K562 (cell line): ENCODE data around the gene CLCN4. TPM values are rescaled to one million over a fixed set of nuclear protein-coding genes. Genes with fewer than 3 reads are reported as not detected.

Experiments
- ATAC-seq: fragments of 200-7000 bp; cut with Tn5 transposase; 3 replicates; pipeline ENCODE4 v1.9.1; 2020; ENCODE audit warnings: moderate library complexity
- BruUV-seq: library from RNA; stranded (reverse); fragments of 400-500 nt; replicated peaks from 2 replicates; lab custom pipeline; 2021; lab: Mats Ljungman, UMichigan
- CTCF ChIA-PET: fragments of 300-600 bp; formaldehyde crosslinking; extraction: SDS; loops from one replicate; lab custom pipeline; 2021; ENCODE audit warnings: low intra/inter-chr PET ratio; lab: Yijun Ruan, JAX
- POLR2A ChIA-PET: fragments of 300-600, 350-650 bp; sonication (Branson Sonifier 250); formaldehyde crosslinking; extraction: SDS; loops from one replicate; lab custom pipeline; 2021; ENCODE audit warnings: antibody characterized with exemption, inconsistent platforms; lab: Yijun Ruan, JAX
- DNase-seq, 4 experiments: peaks; one replicate each; pipeline versions ENCODE4 v3.0.0 to v3.0.0-alpha.2; 2011 to 2018; ENCODE audit warnings: low spot score in 3 of 4, mixed read lengths in 3 of 4; ENCODE audit errors: extremely low read depth in 1 of 4
- FAIRE-seq: peaks from 2 replicates; lab custom pipeline; 2011; peaks lifted over from hg19 to GRCh38; lab: Jason Lieb, UNC
- H2AFZ ChIP-seq: 2 replicates; pipeline ENCODE4 v1.6.0; 2011; ENCODE audit warnings: low read depth, low read length, control low read depth, inconsistent platforms
- H3K27ac ChIP-seq: fragments of 200-600 bp; 3 replicates; pipeline ENCODE4 v1.8.0; 2011; ENCODE audit warnings: low read depth, mild to moderate bottlenecking, control low read depth, inconsistent platforms, low read length, moderate library complexity, mixed read lengths; ENCODE audit errors: extremely low read depth
- H3K27me3 ChIP-seq, 2 experiments: fragments of 300-600 bp in 1 of 2; 2 replicates in 1 of 2; 3 replicates in 1 of 2; pipeline versions ENCODE4 v1.6.0 to v1.8.0; 2011; ENCODE audit warnings: inconsistent platforms in 2 of 2, low read length in 2 of 2, mild to moderate bottlenecking in 1 of 2, mixed read lengths in 1 of 2, moderate library complexity in 1 of 2; ENCODE audit not compliant: control insufficient read depth in 2 of 2, insufficient read depth in 2 of 2
- H3K36me3 ChIP-seq: fragments of 300-600 bp; 3 replicates; pipeline ENCODE4 v1.8.0; 2011; ENCODE audit warnings: mild to moderate bottlenecking, low read length, inconsistent platforms; ENCODE audit not compliant: control insufficient read depth, insufficient read depth
- H3K4me1 ChIP-seq, 2 experiments: fragments of 200-600 bp in 1 of 2; replicated peaks in 1 of 2; 2 replicates in 1 of 2; 3 replicates in 1 of 2; pipeline versions ENCODE4 v1.5.1 to v1.8.0; 2011; ENCODE audit warnings: inconsistent platforms in 2 of 2, low read length in 2 of 2, mild to moderate bottlenecking in 1 of 2, mixed read lengths in 1 of 2, moderate library complexity in 1 of 2; ENCODE audit not compliant: control insufficient read depth in 2 of 2, insufficient read depth in 2 of 2
- H3K4me2 ChIP-seq: 2 replicates; pipeline ENCODE4 v1.6.1; 2011; ENCODE audit warnings: low read length, control low read depth, inconsistent platforms, mixed read lengths; ENCODE audit not compliant: insufficient read depth
- H3K4me3 ChIP-seq: fragments of 200-600 bp; sonication (generic), shearing (Covaris generic); 2 replicates; pipeline ENCODE4 v1.5.1; 2016; ENCODE audit warnings: control low read depth, inconsistent platforms
- H3K79me2 ChIP-seq: fragments of 200-600 bp; 3 replicates; pipeline ENCODE4 v1.8.0; 2011; ENCODE audit warnings: low read length, inconsistent platforms; ENCODE audit not compliant: control insufficient read depth, insufficient read depth
- H3K9ac ChIP-seq, 2 experiments: 2 replicates each; pipeline versions ENCODE4 v1.6.0 to v1.6.1; 2011; ENCODE audit warnings: low read depth in 2 of 2, low read length in 2 of 2, control low read depth in 1 of 2, inconsistent platforms in 1 of 2, mild to moderate bottlenecking in 1 of 2, mixed read lengths in 1 of 2; ENCODE audit not compliant: insufficient read depth in 1 of 2
- H3K9me1 ChIP-seq: one replicate; pipeline ENCODE4 v1.6.0; 2011; ENCODE audit warnings: inconsistent platforms, mild to moderate bottlenecking, low read length, moderate library complexity; ENCODE audit not compliant: control insufficient read depth, insufficient read depth
- H3K9me3 ChIP-seq: replicated peaks from 2 replicates; pipeline ENCODE4 v1.5.1; 2011; ENCODE audit warnings: low read depth, low read length, inconsistent platforms; ENCODE audit not compliant: control insufficient read depth, insufficient read depth
- H4K20me1 ChIP-seq: replicated peaks from 2 replicates; pipeline ENCODE4 v1.6.1; 2011; ENCODE audit warnings: low read length, inconsistent platforms, mixed read lengths; ENCODE audit not compliant: control insufficient read depth, insufficient read depth
- BMI1 ChIP-seq: fragments of 150-350 bp; IDR thresholded peaks from 2 replicates; pipeline ENCODE4 v1.6.1; 2014; ENCODE audit warnings: low read length
- FOXJ2 ChIP-seq: fragments of 200-800 bp; sonication (Bioruptor generic); IDR thresholded peaks from 2 replicates; pipeline ENCODE4 v1.6.1; 2016; ENCODE audit warnings: missing genetic modification characterization, missing compliant biosample characterization
- FUS ChIP-seq: fragments of 200-400 bp; formaldehyde crosslinking; optimal IDR thresholded peaks from 2 replicates; pipeline ENCODE3; 2017; ENCODE audit warnings: low read depth, low read length
- GTF2E2 ChIP-seq: fragments of 200-800 bp; sonication (Bioruptor generic); IDR thresholded peaks from 2 replicates; pipeline ENCODE4 v1.6.1; 2016; ENCODE audit warnings: missing genetic modification characterization, missing compliant biosample characterization
- IRF1 ChIP-seq: sonication (generic); formaldehyde crosslinking; IDR thresholded peaks from 2 replicates; pipeline ENCODE4 v1.8.0; 2022; ENCODE audit warnings: missing genetic modification reagents, mild to moderate bottlenecking, borderline replicate concordance
- MITF ChIP-seq: IDR thresholded peaks from 2 replicates; pipeline ENCODE4 v1.6.1; 2014; ENCODE audit warnings: antibody characterized with exemption
- NFYB ChIP-seq: IDR thresholded peaks from 2 replicates; pipeline ENCODE4 v1.6.1; 2011; ENCODE audit warnings: mild to moderate bottlenecking, moderate library complexity; ENCODE audit not compliant: insufficient read length; ENCODE audit errors: extremely low read depth
- SRSF1 ChIP-seq: fragments of 200-400 bp; formaldehyde crosslinking; IDR thresholded peaks from 2 replicates; pipeline ENCODE4 v1.6.1; 2017; ENCODE audit warnings: mild to moderate bottlenecking, low read depth, low read length, moderate library complexity
- U2AF1 ChIP-seq: fragments of 200-400 bp; formaldehyde crosslinking; optimal IDR thresholded peaks from 2 replicates; pipeline ENCODE3; 2017; ENCODE audit warnings: mild to moderate bottlenecking, low read depth, low read length, moderate library complexity
- ZBTB1 ChIP-seq: sonication (generic); formaldehyde crosslinking; IDR thresholded peaks from 2 replicates; pipeline ENCODE4 v1.8.1; 2023; ENCODE audit warnings: missing genetic modification reagents, low read depth, mild to moderate bottlenecking, borderline replicate concordance
- ZBTB49 ChIP-seq: sonication (generic); formaldehyde crosslinking; IDR thresholded peaks from 2 replicates; pipeline ENCODE4 v1.8.0; 2022; ENCODE audit warnings: missing genetic modification reagents, mild to moderate bottlenecking, borderline replicate concordance
- ZNF507 ChIP-seq: conservative IDR thresholded peaks from 2 replicates; pipeline ENCODE4 v1.6.1; 2017; ENCODE audit warnings: missing genetic modification characterization, missing compliant biosample characterization
- WGBS: fragments of 100-300 bp; shearing (Covaris generic); methylation state at CpG from one replicate; pipeline ENCODE4 v1.1.6; 2016; ENCODE audit warnings: low coverage, mixed read lengths; ENCODE audit not compliant: insufficient coverage; ENCODE audit errors: missing lambda C conversion rate; 5-methylcytosine and 5-hydroxymethylcytosine counted together
- in situ Hi-C: fragments of 300-500 bp; cut with MboI; formaldehyde crosslinking; loops from 4 replicates; pipeline ENCODE4 v1.15.0; 2018; ENCODE audit warnings: inconsistent platforms, mixed read lengths
- intact Hi-C: fragments of 100-400 bp; cut with micrococcal nuclease; formaldehyde crosslinking; loops from 2 replicates; pipeline ENCODE4 v1.14.2; 2022
- polyA plus RNA-seq, 8 experiments: library from polyadenylated mRNA; depleted of rRNA in 4 of 8; stranded (reverse) in 5 of 8; unstranded in 3 of 8; fragments of >200 nt; fragmentation: Nextera tagmentation in 2 of 8; fragmentation: Illumina TruSeq in 1 of 8; extraction: Ambion mirVana in 2 of 8; extraction: Trizol in 1 of 8; gene quantifications; 2 replicates each; pipeline versions ENCODE4 v1.2.1 to v1.2.3, GENCODE V29; 2011 to 2014; ENCODE audit warnings: inconsistent platforms in 1 of 8, missing spikeins in 1 of 8
- total RNA-seq, 7 experiments: library from RNA; depleted of rRNA in 6 of 7; stranded (reverse); fragments of >200 nt in 6 of 7; fragmentation: Illumina TruSeq in 2 of 7; extraction: Trizol in 2 of 7; gene quantifications; 2 replicates each; pipeline versions ENCODE4 v1.2.1 to v1.2.3, GENCODE V29; 2011 to 2021; ENCODE audit warnings: low replicate concordance in 1 of 7

The CLCN4 gene
- total and polyA plus RNA-seq, 9 of the 15 experiments (the other 6 are each of a cell fraction or from before 2014, with no cell fraction given): 0.03 to 0.24 (median 0.10) TPM; not detected in 1

- WGBS: 48% methylated on average over 6 of the region's 9 CpGs
- intact Hi-C loops: no loop called here
- TF ChIP-seq FUS (no peak), MITF (no peak), IRF1 (CRISPR knock-in tag) (no peak), SRSF1 (no peak), BMI1 (no peak), U2AF1 (no peak), ZBTB49 (CRISPR knock-in tag) (no peak), FOXJ2 (tag) (no peak), ZBTB1 (no peak), GTF2E2 (tag) (no peak), NFYB (no peak), ZNF507 (tag) (no peak)
- Histone ChIP-seq H3K9me3 (no peaks in the 10 kb centered on the region), H3K79me2 (no peaks in the 10 kb centered on the region), H3K36me3 (no peaks in the 10 kb centered on the region), H3K9ac (no peak overlapping the region), H4K20me1 (no peaks in the 10 kb centered on the region), H3K4me1 (peaks cover 27 to 43% of the 10 kb centered on the region in 2 experiments), H3K4me2 (no peak overlapping the region), H3K4me3 (no peak overlapping the region), H3K27ac (no peak overlapping the region), H3K27me3 (no peaks in the 10 kb centered on the region; a peak in 1 of 5 replicates), H3K9me1 (peaks cover 2% of the 10 kb centered on the region), H2AFZ (no peak overlapping the region)
- DNase-seq (no peak), FAIRE-seq (no peak), ATAC-seq (no peak)
- POLR2A ChIA-PET: no interaction called here
- no TSS peak for BruUV-seq
- in situ Hi-C loops: no loop called here
- CTCF ChIA-PET: no interaction called here
Observed at GRCh38 chrX:10168226-10168625, 11.5 kb downstream of the CLCN4 start.
